Activated CD8-positive, alpha-beta memory T cell treated with anti-CD3 and anti-CD28 coated beads, Interleukin-2, amount 50 U/mL, for 1 hour (primary cell): Measurements from ENCODE around the gene MACROD2.
"Not testable (repeated sequence)": the region's sequence is repeated elsewhere in the genome, so short reads cannot be mapped to it uniquely, and the experiment has no call there.

Experiments used
- DNase-seq: peaks from one replicate; pipeline ENCODE4 v3.0.0-alpha.2; 2020; ENCODE audit errors: extremely low read depth

Gene MACROD2

DNA sequence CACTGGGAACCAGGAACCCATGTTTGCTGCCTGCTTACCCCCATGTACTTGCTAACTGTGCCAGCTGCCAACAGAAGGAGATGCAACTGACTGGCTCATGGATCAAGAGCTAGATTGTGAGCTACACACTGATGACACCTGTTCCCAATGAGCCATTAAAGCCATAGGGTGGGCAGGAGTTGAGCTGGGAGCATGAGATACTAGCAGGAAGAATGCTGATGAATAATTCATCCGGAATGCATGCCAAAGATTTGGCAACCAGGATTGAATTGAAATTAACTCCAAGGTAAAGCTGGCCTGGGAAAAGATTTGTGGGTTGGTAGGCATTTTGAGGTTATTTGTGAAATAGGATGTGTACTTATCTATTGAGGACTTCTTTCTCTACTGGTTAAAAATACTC lies 1946.8 kb downstream of the MACROD2 start:
- DNase-seq, result no peak

DNA sequence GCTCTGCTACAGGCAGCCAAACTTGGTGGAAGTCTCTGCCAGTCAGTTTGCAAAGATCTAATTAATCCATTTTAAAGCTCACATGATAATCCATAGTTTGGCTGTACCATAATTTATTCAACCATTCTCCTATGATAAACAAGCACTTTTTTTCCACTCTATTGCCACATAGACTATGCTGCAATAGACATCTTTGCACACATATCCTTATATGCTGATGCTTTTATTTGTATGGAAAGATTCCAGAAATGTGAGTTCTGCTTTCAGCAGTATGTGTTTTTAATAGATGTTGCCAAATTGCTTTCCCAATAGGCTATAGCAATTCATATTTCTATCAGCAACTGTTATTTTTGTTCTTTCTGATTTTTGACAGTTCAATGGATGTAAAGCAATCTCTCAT lies 1950.0 kb downstream of the MACROD2 start:
- DNase-seq, result no peak

DNA sequence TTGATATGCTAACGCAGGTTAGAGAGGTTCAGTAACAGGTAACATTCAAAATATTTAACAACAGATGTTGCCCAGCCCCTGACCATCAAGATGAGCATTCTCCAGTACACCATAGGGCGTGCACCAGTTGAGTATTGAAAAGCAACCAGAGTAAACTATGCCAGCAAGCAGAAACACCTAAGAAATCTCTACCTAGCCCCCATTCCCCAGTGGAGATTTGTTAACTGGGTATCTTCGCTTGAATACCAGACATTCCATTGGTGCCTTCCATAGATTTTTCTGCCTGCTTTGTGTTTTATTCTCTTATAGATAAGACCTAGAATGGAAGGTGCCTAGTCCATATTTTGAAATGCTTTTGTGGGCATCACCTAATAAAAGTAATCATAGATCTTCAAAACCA lies 1954.1 kb downstream of the MACROD2 start:
- no peak for DNase-seq

DNA sequence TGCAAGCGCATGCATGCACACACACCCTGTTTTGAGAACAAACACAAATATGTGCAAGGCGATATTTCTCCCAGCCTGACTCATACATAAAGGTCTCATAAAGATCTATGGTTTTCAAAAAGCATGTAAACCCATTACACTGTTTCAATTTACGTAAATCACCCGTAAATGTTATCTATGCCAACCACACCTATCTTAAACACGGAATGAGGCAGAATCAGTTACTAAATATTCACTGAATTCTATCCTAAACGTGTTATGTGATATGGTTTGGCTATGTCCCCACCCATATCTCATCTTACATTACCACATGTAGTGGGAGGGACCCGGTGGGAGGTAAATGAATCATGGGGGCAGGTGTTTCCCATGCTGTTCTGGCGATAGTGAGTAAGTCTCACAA lies 1956.3 kb downstream of the MACROD2 start:
- DNase-seq, result no peak

DNA sequence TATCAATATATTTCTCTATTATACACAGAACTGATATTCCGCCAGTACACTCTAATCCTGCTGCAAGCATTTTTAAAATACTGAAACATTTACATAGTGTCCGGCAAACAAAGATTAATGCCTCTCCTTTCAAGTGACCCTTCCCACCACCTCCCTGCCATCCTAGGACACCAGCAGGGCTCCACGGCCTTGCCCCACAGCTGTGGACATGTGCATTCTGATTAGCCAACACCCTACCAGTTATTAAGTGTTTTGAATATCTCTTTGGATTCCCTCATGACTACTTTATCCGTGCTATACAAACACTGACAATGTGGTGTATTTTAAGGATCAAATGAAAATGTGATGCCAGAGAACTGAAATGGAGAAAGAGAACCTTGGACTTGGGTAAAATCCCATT lies 1962.8 kb downstream of the MACROD2 start:
- DNase-seq, result no peak

DNA sequence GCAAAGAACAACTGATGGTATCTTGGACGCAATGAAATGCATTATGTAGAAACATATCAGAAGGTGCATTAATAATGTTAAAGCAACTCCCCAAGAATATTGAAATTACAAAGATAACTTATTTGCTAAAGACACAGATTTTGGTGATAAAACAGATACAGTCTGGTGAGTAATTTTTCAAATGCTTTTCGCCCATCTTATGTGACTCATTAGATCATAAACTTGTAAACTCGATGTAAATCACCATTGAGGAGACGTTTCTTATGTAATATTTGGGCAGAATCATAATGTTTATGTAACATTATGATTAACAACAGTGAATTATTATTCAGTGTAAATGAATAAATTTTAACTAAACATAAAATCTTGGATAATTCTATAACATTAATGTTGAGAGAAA lies 1969.8 kb downstream of the MACROD2 start:
- DNase-seq, result no peak

DNA sequence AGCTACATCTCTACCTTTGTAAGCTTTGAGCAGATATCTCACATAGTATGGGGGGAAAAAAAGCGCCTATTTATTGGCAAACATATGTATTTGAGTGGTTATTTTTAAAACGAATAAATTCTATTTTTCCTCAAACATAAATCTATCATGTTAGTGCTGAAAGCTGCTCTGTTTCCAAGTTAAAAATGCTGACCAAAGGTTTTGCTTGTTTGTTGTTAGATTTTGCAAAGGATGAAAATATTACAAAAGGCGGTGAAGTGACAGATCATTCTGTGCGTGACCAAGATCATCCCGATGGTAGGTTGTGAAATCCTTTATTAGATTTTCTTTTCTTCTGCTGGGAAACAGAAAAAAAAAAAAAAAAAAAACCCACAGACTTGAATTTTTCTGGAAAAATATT lies 1972.0 kb downstream of the MACROD2 start:
- DNase-seq, result no peak

DNA sequence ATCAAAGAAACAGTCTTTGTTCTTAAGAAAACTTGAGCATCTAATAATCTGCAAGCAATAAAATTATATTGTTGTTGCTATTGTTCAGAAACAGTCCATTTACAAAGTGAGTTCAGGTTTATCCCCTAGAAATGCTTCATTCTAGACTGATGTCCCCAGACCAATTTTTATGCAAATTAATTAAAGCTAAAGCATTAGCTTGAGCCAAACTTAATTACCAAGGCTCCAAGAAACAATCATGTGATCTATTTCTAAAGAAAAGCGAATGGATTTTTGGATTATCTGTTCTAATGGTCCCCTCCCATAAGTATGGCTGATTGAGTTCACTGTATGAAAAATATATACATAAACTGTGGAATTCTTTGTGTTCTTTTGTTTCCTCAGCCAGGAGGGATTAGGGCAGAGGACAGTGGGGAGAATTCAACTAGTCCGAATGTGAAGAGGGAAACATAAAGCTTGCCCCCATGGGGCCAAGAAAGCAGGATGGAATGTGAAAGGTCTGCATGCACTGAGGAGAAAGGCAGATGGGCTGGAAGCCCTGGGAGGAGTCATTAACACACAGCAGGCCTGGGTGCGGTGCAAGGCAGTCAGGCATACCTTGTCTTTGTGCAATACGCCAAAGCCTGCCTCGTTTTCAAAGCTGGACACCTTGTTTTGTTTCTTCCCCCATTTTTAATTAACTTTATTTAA lies 1980.9 kb downstream of the MACROD2 start:
- no peak for DNase-seq

DNA sequence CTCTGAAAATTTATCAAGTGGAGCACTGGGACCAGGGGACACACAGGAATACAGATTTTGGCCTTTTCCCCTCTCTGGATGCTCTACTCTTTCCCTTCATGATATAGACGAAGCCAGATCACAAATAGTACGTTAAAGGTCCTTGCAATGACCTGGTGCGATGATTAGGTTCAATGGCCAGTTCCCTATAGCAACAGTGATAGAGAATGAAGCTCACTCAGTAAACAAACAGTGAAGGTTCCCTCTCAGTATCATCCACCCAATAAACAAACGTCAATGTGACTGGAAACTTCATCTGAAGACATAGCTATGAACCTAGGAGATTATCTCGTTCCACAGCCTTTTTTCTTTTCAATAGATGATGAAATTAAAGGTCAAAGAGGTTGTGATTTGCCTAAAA lies 1981.7 kb downstream of the MACROD2 start:
- DNase-seq, result no peak

DNA sequence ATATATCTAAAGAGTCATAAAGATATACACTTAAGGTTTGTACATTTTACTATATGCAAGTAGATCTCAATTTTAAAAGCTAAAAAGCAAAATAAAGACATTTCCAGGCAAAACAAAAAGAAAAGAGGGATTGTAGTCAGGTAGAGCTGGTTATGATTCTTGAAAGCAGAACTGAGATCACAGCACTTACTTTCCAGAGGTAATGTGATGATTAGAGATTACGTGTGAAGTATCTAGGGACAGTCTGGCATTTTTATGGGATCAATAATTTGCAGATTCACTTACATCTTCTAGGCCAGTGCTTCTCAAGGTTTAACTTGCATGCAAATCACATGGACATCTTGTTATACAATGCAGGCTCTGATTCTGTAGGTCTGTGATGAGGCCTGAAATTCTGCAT lies 1982.4 kb downstream of the MACROD2 start:
- DNase-seq, result no peak

DNA sequence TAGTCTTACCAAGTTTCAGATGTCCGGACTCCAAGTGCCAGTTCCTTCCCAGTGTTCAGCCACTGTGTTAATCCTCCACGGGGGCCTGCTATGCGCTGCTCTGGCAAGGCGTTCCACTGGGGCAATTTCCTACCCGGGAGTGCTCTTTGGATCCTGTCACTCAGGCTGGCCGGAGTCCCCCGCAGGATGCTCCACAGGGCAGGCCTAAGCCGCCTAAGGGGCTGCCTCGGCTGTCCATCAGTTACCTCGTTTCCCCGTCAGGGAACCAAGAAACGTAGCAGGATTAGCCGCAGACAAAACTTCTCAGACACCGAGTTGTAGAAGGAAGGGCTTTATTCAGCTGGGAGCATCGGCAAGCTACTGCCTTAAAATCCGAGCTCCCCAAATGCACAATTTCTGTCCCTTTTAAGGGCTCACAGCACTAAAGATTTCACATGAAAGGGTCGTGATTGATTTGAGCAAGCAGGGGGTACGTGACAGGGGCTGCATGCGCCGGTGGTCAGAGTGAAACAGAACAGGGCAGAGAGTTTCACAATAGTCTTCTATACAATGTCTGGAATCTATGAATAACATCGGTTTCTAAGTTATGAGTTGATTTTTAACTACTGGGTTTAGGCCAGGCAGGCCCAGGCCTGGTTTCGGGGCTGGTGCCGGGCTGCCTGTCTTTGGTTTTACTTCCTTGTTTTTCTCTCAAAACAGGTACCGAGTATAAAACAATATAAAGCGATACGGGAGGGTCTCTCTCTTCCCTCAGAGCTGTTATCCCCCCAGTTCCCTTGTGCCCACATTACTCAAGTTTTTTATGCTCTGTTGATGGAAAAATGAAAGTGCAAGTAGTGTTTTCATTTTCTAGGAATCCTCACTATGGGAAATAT lies 1990.4 kb downstream of the MACROD2 start:
- not testable (repeated sequence) for DNase-seq

DNA sequence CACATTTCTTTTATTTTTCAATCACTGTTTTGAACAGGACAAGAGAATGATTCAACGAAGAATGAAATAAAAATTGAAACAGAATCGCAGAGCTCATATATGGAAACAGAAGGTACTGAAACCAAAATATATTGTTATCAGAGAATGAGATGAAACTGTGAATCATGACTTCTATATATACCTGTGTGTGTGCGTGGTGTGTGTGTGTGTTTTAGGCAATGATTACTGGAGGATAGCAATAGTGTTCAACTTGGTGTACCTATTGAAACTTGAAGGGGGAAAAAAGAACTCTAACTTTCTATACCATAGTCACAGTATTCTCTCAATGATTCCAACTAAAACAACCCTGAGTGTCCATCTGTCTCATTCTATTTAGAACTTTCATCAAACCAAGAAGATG lies 1991.4 kb downstream of the MACROD2 start:
- no peak for DNase-seq

DNA sequence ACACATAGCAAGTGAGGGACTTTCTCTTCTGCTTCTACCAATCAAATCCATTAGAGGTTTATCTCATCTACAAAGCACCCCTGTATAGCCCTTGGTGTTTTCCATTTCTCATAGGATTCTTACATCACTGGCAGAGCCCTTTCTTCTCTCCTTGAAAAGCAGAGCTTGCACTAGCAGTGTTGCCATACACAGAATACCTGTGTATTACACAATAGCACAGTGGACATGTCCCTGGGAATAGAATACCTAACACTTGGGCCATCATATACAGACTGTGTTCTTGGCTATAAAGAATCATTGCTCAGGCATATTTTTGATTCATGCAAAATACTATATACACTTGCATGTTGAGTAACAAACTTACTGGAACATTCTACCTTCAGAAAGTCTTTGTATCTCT lies 1996.0 kb downstream of the MACROD2 start:
- no peak for DNase-seq

DNA sequence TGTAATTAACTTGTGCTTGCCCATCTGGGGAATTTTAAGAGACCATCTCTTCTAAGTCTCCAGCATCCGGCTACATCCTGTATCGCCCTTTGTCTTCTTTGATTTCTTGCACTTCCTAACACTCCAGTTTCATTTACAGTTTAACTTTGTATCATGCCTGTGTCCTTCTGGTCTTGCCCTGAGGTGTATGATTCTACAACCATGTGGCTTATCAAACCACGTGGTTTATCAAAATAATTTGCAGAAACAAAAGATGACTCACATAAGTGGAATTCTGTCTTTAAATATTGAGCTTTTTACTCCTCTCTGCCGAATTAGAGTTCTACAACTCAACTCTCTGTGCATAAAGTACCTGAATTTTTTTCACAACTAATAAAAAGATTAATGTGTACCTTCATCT lies 1997.2 kb downstream of the MACROD2 start:
- DNase-seq, result no peak

DNA sequence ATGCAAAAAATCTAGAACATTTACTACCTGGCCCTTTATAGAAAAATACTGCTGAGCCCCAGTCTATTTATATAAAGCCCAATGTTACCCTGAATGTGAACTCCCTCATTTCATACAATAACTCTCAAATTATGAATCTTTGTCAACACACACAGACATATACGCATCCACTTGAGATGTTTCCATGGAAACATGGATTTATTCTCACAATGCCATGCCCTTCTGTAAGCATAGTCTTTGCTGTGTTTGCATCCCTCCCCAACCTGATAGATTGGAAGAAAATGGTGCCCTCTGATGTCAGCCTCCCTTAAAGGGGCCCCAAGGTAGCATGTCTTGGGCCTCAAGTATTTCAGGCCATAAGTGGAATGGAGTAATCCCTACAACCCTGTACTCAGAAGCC lies 2004.8 kb downstream of the MACROD2 start:
- no peak for DNase-seq

DNA sequence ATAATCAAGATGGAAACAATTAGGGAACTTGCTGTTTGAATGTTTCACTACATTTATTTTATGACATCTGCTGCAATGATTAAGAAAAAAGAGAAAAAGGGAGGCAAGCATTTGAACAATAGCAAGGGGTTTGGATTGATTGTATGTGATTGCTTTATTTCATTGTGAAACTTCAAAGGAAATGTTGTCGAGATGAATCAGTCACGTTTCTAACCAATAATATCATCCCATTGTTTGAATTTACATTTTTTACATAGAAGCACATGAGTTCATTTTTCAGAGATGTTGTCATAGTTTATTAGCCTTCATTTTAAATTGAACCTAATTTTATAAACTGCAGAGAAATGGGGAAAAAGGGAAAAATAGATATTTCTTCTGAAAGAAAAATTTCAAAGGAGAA lies 2006.0 kb downstream of the MACROD2 start:
- no peak for DNase-seq

DNA sequence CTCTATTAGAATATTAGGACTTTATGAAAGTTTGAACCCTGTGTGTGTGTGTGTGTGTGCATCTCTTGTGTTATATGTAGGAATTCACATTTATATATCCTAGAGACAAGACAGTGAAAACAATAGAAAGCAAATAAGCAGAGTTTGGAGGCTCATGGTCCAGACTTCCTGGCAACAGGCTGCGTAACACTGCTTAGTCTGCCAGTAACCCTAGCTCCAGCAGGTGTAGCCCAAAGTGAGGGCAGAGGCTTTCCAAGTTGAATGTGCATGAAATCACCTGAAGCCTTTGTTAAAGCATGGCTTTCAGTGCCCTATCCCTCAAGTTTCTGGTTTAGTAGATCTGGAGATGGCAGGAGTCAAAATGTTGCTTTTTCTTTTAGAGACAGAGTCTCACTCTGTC lies 2008.0 kb downstream of the MACROD2 start:
- no peak for DNase-seq

DNA sequence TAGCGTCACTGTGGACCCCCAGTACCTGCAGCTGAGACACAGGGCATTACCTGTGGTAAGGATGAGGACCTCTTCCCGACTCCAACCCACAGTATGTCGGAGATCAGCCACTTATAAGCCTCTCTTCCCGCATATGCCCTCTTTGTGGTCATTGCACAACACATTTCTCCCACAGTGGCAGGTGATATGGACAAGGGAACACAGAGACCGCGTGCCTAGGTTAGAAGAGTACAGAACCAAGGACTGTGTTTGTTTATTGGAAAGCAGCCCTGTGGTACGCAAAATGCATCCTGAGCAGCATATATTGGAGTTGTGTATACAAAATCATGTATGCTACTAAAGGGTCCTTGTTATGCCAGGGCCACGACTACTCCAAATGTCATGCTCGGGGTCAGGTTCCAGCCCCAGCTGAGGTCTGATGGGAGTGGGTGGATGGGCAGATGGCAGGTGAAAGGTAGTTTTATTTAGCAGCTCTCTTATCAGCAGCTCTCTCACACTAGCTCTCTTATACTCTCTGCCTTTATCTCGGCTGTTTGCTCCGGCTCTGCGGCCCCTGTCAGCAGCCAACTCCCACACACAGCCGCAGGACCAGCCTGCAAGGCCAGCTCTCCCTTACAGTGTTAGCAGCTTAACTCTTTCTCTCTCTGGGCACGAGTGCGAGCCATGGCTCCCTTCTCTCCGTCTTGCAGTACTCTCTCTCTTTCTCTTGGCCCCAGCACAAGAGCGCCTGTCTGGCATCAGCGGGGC lies 2009.0 kb downstream of the MACROD2 start:
- no peak for DNase-seq

DNA sequence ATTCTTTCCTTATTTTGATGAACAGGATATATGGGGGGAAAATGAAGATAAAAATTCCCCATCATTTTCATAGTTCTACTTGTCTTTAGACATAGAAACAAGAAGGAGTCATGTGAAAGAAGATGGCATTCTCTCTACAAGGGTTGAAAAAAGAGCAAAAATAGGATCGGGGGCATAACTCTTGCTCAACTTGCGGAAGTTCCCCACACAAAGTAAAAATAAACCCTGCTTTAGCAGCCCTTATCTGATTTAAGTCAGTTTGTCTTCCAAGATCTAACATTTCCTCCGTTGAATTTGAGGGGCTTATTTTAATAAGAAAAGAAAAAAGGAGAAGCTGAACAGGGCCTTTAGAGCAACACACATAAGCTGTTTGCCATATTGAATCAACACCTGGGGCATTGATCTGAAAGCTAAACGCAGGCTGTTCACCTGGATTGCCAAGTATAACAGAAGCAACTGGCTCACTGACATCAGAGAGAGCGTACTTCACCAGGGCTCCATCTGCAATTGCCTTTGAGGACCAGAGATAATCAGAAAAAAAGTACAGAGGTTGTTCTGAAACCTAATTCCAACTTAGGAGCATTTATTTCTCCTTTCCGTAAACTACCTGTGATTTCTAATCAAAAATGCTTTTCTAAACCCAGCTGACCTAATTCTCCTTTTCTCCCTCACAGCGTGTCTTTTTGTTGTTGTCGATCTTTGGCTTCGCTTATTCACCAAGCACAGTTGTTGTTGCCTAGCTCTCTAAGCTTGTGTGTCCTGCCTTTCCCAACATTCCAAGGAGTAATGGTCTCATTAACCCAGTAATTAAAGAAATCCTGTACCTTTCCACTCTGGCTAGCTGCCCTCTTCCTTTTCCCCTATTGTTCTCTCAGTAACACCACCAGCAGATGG lies 2010.0 kb downstream of the MACROD2 start:
- DNase-seq, result no peak

DNA sequence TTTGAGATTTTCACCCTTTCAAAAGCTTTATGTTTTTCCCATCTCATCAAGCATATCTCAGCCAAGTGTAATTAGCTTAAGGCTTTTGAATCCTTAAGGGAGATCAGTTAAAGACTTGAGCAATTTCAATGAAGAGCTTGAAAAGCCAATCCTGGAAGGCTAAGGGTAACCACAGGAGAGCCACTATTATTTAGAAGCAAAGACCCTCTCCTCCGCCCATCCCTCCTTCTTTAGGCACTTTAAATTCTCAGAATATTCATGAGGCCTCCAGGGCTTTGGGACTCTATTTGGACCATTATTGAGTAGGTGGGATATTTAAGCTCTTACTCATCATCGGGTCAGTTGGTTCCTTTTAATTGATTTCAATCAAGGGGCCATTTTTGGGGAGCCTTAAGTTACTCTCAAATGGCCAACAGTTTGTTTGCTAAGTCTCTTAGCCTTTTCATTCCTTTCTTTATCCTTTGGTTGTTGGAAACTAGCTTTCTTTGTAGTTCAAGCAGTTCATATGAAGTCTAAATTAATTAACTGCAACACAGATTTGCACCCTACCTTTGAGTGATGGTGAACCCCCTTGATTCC lies 2010.7 kb downstream of the MACROD2 start:
- DNase-seq, result no peak

DNA sequence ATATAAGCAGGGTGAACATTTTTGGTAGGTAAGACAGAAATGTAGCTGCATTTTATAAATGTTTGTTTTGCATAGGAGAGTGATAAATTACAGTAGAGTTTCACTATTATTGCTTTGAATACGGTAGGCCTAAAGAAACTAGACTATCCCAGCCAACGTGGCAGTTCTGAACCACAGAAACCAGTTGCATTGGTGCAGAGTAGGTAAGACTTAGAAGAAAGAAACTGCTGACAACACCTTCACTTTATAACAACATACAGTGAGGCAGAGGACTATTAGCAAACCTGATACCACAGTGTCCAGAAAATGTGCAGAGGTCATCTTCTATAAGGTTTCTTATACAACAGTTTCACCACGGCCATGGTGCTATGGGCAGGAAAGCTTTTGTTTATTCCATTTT lies 2011.8 kb downstream of the MACROD2 start:
- no peak for DNase-seq
